Omental fat pad (tissue), 4 donors: Measurements from ENCODE around the gene APCDD1L. TPM values are rescaled to one million over a fixed set of nuclear protein-coding genes. Genes with fewer than 3 reads are reported as not detected.
"Not testable (repeated sequence)": the region's sequence is repeated elsewhere in the genome, so short reads cannot be mapped to it uniquely, and the experiment has no call there.

ENCODE experiments used
- ATAC-seq: fragments of 150-250 bp; one replicate; pipeline ENCODE4 v1.9.1; 2016; ENCODE audit warnings: mild to moderate bottlenecking, moderate library complexity; ENCODE audit not compliant: low FRiP score
- DNase-seq: peaks from one replicate; pipeline ENCODE4 v3.0.0-alpha.2; 2019; ENCODE audit warnings: low spot score
- total RNA-seq, 4 donors: library from RNA; depleted of rRNA; stranded (reverse); fragments of >200 nt; gene quantifications; one replicate each; pipeline ENCODE4 v1.1.0, GENCODE V29; 2016
- TF ChIP-seq, protein P1 (sequence below), 3 donors: fragments of 450-650 bp; IDR thresholded peaks; one replicate each; pipeline ENCODE4 v1.5.1; 2016 to 2017; ENCODE audit warnings: antibody characterized with exemption in 3 of 3, mild to moderate bottlenecking in 3 of 3, moderate library complexity in 2 of 3

Gene APCDD1L
- total RNA-seq, 4 donors from 2014 or later, result 0.19 TPM; not detected in 3

DNA sequence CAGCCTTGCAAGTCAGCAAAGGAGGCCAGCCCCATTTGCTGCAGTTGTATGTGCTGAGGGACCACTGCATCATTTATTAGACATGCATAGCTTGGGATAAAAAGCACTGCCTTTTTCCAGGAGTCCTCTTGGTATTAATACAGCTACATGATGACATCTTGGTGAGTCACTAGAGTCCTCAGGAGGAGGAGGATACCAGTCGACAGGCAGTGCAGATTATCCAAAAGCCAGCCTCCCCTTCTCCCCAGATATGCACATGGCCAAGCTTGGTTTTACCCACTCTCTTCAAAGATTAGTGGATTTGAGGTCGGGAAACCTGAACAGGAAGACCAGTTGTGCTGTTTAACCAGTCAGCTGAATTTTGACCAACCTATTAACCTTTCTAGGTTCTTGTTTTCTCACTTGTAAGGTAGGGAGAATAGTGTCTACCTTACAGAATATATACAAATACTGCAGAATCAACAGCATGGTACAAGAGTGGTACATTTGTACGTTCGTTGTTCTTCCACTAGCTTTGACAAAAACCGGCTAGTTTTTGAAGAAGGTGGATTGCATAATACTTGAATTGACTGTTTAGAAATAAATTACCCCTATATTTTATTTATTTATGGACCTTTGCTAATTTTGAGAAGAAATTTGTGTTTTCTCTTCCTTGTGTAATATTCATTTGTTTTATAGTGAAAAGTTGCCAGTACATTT lies 94.3 kb downstream of the APCDD1L start:
- TF ChIP-seq, protein P1, sequence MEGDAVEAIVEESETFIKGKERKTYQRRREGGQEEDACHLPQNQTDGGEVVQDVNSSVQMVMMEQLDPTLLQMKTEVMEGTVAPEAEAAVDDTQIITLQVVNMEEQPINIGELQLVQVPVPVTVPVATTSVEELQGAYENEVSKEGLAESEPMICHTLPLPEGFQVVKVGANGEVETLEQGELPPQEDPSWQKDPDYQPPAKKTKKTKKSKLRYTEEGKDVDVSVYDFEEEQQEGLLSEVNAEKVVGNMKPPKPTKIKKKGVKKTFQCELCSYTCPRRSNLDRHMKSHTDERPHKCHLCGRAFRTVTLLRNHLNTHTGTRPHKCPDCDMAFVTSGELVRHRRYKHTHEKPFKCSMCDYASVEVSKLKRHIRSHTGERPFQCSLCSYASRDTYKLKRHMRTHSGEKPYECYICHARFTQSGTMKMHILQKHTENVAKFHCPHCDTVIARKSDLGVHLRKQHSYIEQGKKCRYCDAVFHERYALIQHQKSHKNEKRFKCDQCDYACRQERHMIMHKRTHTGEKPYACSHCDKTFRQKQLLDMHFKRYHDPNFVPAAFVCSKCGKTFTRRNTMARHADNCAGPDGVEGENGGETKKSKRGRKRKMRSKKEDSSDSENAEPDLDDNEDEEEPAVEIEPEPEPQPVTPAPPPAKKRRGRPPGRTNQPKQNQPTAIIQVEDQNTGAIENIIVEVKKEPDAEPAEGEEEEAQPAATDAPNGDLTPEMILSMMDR (IDR thresholded peaks at IDR 0.05), result no peak
- ATAC-seq (no peak), DNase-seq (no peak)

DNA sequence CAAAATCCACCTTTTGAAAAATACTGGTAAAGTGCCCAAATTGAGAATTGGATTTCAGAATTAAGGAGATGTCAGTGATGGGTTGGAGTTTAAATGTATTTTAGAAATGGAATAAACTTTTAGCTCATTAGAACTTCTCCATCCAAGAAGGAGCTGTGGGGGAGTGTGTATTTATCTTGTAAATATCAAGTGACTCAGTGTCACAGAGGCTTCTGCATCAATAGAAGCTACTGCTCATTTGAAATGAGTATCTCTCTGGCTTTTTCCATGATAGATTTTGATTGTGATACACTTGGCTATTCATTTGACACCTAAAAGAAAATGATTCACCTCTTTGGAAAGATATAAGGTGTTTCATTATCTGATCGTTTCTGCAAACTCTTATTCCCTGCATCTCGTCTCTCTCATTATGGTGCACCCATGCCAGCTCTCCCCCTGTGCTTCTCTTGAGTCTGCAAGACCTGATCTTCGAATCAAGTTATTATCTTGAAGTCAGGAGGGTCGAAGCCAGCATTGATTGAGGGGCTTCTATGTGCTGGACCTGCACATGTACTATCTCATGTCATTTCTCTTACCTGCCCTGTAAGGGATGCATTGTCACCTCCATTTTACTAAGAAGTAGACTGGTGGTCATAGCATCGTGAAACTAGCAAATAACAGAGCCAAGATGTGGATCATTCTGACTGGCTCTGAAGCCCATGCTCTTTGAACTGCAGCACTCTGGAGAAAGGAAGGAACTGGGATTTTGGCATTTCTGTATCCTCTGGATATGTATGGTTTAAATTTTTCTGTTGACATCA lies 96.0 kb downstream of the APCDD1L start:
- ATAC-seq (no peak), DNase-seq (no peak)
- TF ChIP-seq, protein P1 (IDR thresholded peaks at IDR 0.05), result no peak

DNA sequence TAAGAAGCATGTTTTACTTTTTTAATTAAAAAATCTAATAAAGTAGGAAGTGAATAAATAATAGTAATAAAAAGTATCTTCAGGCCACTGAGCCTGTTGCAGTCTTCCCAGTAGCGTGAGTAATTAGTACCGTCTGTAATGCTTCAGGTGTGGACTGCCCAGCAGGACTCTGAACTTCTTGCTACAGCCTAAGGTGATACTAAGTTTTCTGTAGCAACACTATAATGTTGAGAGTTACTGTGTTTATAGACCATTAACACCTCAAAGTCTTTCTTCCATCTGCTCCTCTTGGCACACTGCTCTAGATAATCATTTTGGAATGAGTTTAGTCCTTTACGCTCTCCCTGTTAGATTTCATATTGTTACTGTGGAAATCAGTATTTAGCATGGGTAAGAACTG lies 97.8 kb downstream of the APCDD1L start:
- DNase-seq, result no peak
- TF ChIP-seq, protein P1 (IDR thresholded peaks at IDR 0.05), result no peak
- no peak for ATAC-seq

DNA sequence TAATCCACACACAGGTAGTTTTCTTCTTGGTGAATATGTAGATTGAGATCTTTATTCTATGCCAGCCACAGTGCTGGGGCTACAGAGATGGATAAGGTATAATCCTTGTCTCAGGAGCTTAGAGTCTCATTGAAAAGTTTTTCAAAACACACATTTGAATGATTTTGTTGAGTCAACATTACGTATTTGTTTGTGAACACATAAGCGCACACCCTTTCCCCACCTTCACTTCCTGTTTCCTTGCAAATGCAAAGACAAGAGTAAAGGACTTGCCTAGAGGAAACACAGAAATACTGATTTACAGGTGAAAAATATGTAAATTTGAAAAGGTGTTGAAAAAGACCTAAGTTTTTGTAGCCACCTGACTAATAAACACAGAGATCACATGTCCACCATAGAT lies 98.4 kb downstream of the APCDD1L start:
- DNase-seq, result no peak
- TF ChIP-seq, protein P1 (IDR thresholded peaks at IDR 0.05), result no peak
- ATAC-seq, result no peak

DNA sequence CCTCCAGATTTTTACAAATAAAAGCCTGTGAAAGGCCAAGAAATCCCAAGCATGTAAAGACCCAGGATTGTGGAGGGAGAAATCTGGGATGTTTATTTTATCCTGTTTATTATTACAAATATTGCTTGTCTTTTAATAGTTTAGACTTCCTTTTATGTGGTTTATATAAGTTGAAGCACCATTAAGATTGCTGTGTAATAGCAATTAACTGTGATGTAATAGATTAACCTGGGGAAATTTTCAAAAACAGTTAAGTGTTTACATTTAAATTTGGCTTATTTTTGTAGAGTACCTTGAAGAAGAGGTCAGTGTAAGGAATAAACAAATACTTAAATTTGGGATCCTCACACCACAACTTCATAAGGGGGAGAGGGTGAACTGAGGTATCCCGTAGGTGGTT lies 99.1 kb downstream of the APCDD1L start:
- ATAC-seq, result no peak
- DNase-seq, result no peak
- TF ChIP-seq, protein P1 (IDR thresholded peaks at IDR 0.05), result no peak

DNA sequence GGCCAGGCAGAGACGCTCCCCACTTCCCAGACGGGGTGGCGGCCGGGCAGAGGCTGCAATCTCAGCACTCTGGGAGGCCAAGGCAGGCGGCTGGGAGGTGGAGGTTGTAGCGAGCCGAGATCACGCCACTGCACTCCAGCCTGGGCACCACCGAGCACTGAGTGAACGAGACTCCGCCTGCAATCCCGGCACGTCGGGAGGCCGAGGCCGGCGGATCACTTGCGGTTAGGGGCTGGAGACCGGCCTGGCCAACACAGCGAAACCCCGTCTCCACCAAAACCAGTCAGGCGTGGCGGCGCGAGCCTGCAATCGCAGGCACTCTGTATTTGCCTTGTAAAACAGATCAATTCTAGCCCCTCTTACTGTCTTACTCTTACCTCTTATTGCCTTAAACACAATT lies 100.4 kb downstream of the APCDD1L start:
- not testable (repeated sequence) for DNase-seq, ATAC-seq

DNA sequence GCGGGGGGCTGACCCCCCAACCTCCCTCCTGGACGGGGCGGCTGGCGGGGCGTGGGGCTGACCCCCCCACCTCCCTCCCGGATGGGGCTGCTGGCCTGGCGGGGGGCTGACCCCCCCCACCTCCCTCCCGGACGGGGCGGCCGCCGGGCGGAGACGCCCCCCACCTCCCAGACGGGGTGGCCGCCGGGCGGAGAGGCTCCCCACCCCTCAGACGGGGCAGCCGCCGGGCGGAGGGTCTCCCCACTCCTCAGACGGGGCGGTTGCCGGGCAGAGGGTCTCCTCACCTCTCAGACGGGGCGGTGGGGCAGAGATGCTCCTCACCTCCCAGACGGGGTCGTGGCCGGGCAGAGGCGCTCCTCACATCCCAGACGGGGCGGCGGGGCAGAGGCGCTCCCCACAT lies 101.0 kb downstream of the APCDD1L start:
- not testable (repeated sequence) for ATAC-seq

More for the DNA sequence above, 101.0 kb downstream of the APCDD1L start:
- not testable (repeated sequence) for DNase-seq

Other genes with a start within 250 kb of the APCDD1L start
- gene RAB22A, start 205.7 kb downstream of the APCDD1L start, total RNA-seq, result 10 to 100 TPM; 16.7 to 28.1 (median 19.6) TPM
- 10 to 100 TPM; 21.4 to 26.8 (median 23.6) TPM for gene VAPB, start 126.2 kb downstream of the APCDD1L start, total RNA-seq
- gene STX16, start 135.9 kb upstream of the APCDD1L start, total RNA-seq, result 10 to 100 TPM; 38.5 to 87.2 (median 49.1) TPM
- 10 to 100 TPM; 24.9 to 49.8 (median 27.9) TPM for gene NPEPL1, start 177.4 kb upstream of the APCDD1L start, total RNA-seq